HepG2 (cell line): ENCODE measurements around the gene BANP. TPM values are rescaled to one million over a fixed set of nuclear protein-coding genes. Genes with fewer than 3 reads are reported as not detected.

Experiments used
- ATAC-seq: fragments of 200-7000 bp; cut with Tn5 transposase; 3 replicates; pipeline ENCODE4 v1.9.1; 2020; ENCODE audit warnings: mild to moderate bottlenecking, moderate library complexity
- BruUV-seq: library from RNA; stranded (reverse); fragments of 400-500 nt; replicated peaks from 2 replicates; lab custom pipeline; 2021; lab: Mats Ljungman, UMichigan
- CTCF ChIA-PET: fragments of 300-600 bp; formaldehyde crosslinking; extraction: SDS; loops from one replicate; lab custom pipeline; 2021; ENCODE audit warnings: low total read pairs, inconsistent platforms, low intra/inter-chr PET ratio; lab: Yijun Ruan, JAX
- POLR2A ChIA-PET: fragments of 350-600 bp; sonication (Branson Sonifier 250); formaldehyde crosslinking; loops from one replicate; lab custom pipeline; 2020; ENCODE audit warnings: antibody characterized with exemption, inconsistent platforms; lab: Yijun Ruan, JAX
- DNase-seq: peaks from one replicate; pipeline ENCODE4 v3.0.0-alpha.2; 2015; ENCODE audit warnings: low spot score
- FAIRE-seq: peaks from 3 replicates; lab custom pipeline; 2011; peaks lifted over from hg19 to GRCh38; lab: Jason Lieb, UNC
- H2AFZ ChIP-seq: one replicate; pipeline ENCODE4 v1.6.1; 2011; ENCODE audit warnings: low read length, inconsistent platforms
- H3K27ac ChIP-seq: fragments of 300-600 bp; 3 replicates; pipeline ENCODE4 v1.8.0; 2011; ENCODE audit warnings: mixed run types, mild to moderate bottlenecking, mixed read lengths, low read length, inconsistent platforms; ENCODE audit not compliant: insufficient read depth; ENCODE audit errors: extremely low read length
- H3K27me3 ChIP-seq, 2 experiments: fragments of 200-600 bp in 1 of 2; 2 replicates in 1 of 2; 3 replicates in 1 of 2; pipeline versions ENCODE4 v1.6.0 to v1.8.0; 2011; ENCODE audit warnings: low read length in 2 of 2, mild to moderate bottlenecking in 2 of 2, moderate library complexity in 2 of 2, inconsistent platforms in 1 of 2; ENCODE audit not compliant: insufficient read depth in 2 of 2, control insufficient read depth in 1 of 2
- H3K36me3 ChIP-seq, 2 experiments: fragments of 200-600 bp in 1 of 2; replicated peaks in 1 of 2; 2 replicates in 1 of 2; 3 replicates in 1 of 2; pipeline versions ENCODE4 v1.5.1 to v1.8.0; 2011; ENCODE audit warnings: low read length in 2 of 2, inconsistent platforms in 1 of 2; ENCODE audit not compliant: insufficient read depth in 2 of 2, control insufficient read depth in 1 of 2
- H3K4me1 ChIP-seq: 2 replicates; pipeline ENCODE4 v1.5.1; 2012; ENCODE audit warnings: low read length, inconsistent platforms; ENCODE audit not compliant: insufficient read depth
- H3K4me2 ChIP-seq: 2 replicates; pipeline ENCODE4 v1.6.0; 2011; ENCODE audit warnings: low read depth, low read length, inconsistent platforms
- H3K4me3 ChIP-seq, 3 experiments: fragments of 200-600 bp in 1 of 3; sonication (generic), shearing (Covaris generic) in 1 of 3; replicated peaks in 1 of 3; 2 replicates each; pipeline ENCODE4 v1.5.1; 2011 to 2016; ENCODE audit warnings: low read length in 3 of 3, inconsistent platforms in 2 of 3, low read depth in 2 of 3, mild to moderate bottlenecking in 2 of 3, control low read depth in 1 of 3, mixed read lengths in 1 of 3; ENCODE audit not compliant: insufficient read depth in 1 of 3
- H3K79me2 ChIP-seq: one replicate; pipeline ENCODE4 v1.6.1; 2011; ENCODE audit warnings: low read length, inconsistent platforms; ENCODE audit not compliant: insufficient read depth
- H3K9ac ChIP-seq: 2 replicates; pipeline ENCODE4 v1.6.0; 2011; ENCODE audit warnings: mild to moderate bottlenecking, low read depth, low read length, inconsistent platforms; ENCODE audit not compliant: insufficient read depth
- H3K9me3 ChIP-seq: 2 replicates; pipeline ENCODE4 v1.5.1; 2012; ENCODE audit warnings: mild to moderate bottlenecking, low read length
- H4K20me1 ChIP-seq: 2 replicates; pipeline ENCODE4 v1.6.0; 2011; ENCODE audit warnings: inconsistent platforms, mild to moderate bottlenecking, low read length, moderate library complexity; ENCODE audit not compliant: insufficient read depth
- CTCF ChIP-seq: sonication (generic); formaldehyde crosslinking; IDR thresholded peaks from 2 replicates; pipeline ENCODE4 v1.5.0; 2020; ENCODE audit warnings: mild to moderate bottlenecking, missing genetic modification reagents, moderate library complexity
- MIER2 ChIP-seq: IDR thresholded peaks from 2 replicates; pipeline ENCODE4 v1.6.1; 2016; ENCODE audit warnings: missing biosample characterization, missing genetic modification reagents
- MIXL1 ChIP-seq: IDR thresholded peaks from 2 replicates; pipeline ENCODE4 v1.6.1; 2016
- REST ChIP-seq, 2 experiments: IDR thresholded peaks; 2 replicates each; pipeline ENCODE4 v1.6.1; 2011 to 2012; ENCODE audit warnings: low read length in 2 of 2, borderline replicate concordance in 1 of 2, low read depth in 1 of 2, mild to moderate bottlenecking in 1 of 2, moderate library complexity in 1 of 2
- SMARCE1 ChIP-seq: fragments of 450-650 bp; IDR thresholded peaks from 2 replicates; pipeline ENCODE4 v1.6.1; 2017; ENCODE audit warnings: borderline replicate concordance
- SMC3 ChIP-seq: IDR thresholded peaks from 2 replicates; pipeline ENCODE4 v1.6.1; 2011; ENCODE audit warnings: low read length, improper control_type of control experiment
- STAG1 ChIP-seq: sonication (generic); formaldehyde crosslinking; IDR thresholded peaks from 2 replicates; pipeline ENCODE4 v1.4.0; 2020; ENCODE audit warnings: missing genetic modification reagents
- TBX3 ChIP-seq: fragments of 450-650 bp; IDR thresholded peaks from 2 replicates; pipeline ENCODE4 v1.6.1; 2017; ENCODE audit warnings: antibody characterized with exemption, mild to moderate bottlenecking, inconsistent platforms, borderline replicate concordance
- ZBTB33 ChIP-seq: sonication (generic); formaldehyde crosslinking; IDR thresholded peaks from 2 replicates; pipeline ENCODE4 v1.4.0; 2020; ENCODE audit warnings: missing genetic modification reagents
- ZNF124 ChIP-seq: sonication (generic); formaldehyde crosslinking; IDR thresholded peaks from 2 replicates; pipeline ENCODE4 v1.4.0; 2020; ENCODE audit warnings: missing genetic modification reagents
- ZNF251 ChIP-seq: sonication (generic); formaldehyde crosslinking; IDR thresholded peaks from 2 replicates; pipeline ENCODE4 v1.9.0; 2021; ENCODE audit warnings: mild to moderate bottlenecking, missing genetic modification reagents
- WGBS: methylation state at CpG from one replicate; pipeline ENCODE4 v1.1.6; 2017; ENCODE audit warnings: low lambda C conversion rate; 5-methylcytosine and 5-hydroxymethylcytosine counted together
- in situ Hi-C: cut with HindIII; loops from 2 replicates; pipeline ENCODE4 v1.10.0; 2017; ENCODE audit warnings: low pct_unique_long_range_greater_than_20kb; ENCODE audit not compliant: extremely low pct_ligation_motif_present
- intact Hi-C: fragments of 100-400 bp; cut with micrococcal nuclease; formaldehyde crosslinking; loops from one replicate; pipeline ENCODE4 v1.10.0; 2022; ENCODE audit not compliant: unreplicated experiment
- polyA plus RNA-seq, 8 experiments: library from polyadenylated mRNA; depleted of rRNA in 3 of 8; stranded (reverse) in 7 of 8; unstranded in 1 of 8; fragments of >200 nt; fragmentation: Illumina TruSeq in 4 of 8; extraction: Trizol in 4 of 8; gene quantifications; 2 replicates each; pipeline versions ENCODE4 v1.2.1 to v1.2.3, GENCODE V29; 2011 to 2016; ENCODE audit warnings: low read depth in 4 of 8, missing spikeins in 1 of 8, mixed read lengths in 1 of 8; ENCODE audit not compliant: insufficient read depth in 1 of 8
- total RNA-seq, 5 experiments: library from RNA; depleted of rRNA; stranded (reverse); fragments of >200 nt; fragmentation: Illumina TruSeq; extraction: Trizol; gene quantifications; 2 replicates each; pipeline ENCODE4 v1.2.3, GENCODE V29; 2016; ENCODE audit warnings: low read depth in 1 of 5

BANP gene
- total and polyA plus RNA-seq, 2 of the 13 experiments (the other 11 are each of a cell fraction or from before 2014, with no cell fraction given), result 20.2 to 23.8 TPM

GRCh38 chr16:88004391-88004790 lies 53.2 kb downstream of the BANP start:
- BruUV-seq, result no TSS peak
- Histone ChIP-seq H3K4me1 (no peaks in the 10 kb centered on the region), H3K79me2 (no peaks in the 10 kb centered on the region), H3K4me3 (no peak overlapping the region), H3K27ac (no peak overlapping the region), H3K4me2 (no peak overlapping the region), H3K9ac (no peak overlapping the region), H3K27me3 (no peaks in the 10 kb centered on the region), H3K9me3 (no peaks in the 10 kb centered on the region), H3K36me3 (peaks cover 12 to 50% of the 10 kb centered on the region in 2 experiments), H2AFZ (no peak overlapping the region), H4K20me1 (no peaks in the 10 kb centered on the region; the same call in 1 of the 2 replicates)
- ChIA-PET CTCF (no interaction called here), POLR2A (no interaction called here)
- ATAC-seq (no peak; the same call in 2 of the 3 replicates), DNase-seq (no peak), FAIRE-seq (no peak)
- in situ Hi-C loops (no loop called here), intact Hi-C loops (no loop called here)
- WGBS, result 98% methylated on average over 10 of the region's 16 CpGs
- no peak for TF ChIP-seq ZNF251 (CRISPR knock-in tag)
- TF ChIP-seq SMARCE1, result no peak

- H3K36me3 ChIP-seq, result peaks cover 12 to 50% of the 10 kb centered on the region in 2 experiments
- H3K4me3 ChIP-seq, result no peak overlapping the region
- H3K79me2 ChIP-seq, result no peaks in the 10 kb centered on the region
- DNase-seq (no peak), FAIRE-seq (no peak), ATAC-seq (peak; percentile 49; the same call in 2 of the 3 replicates)
- CTCF ChIA-PET, result no interaction called here
- intact Hi-C loops, result no loop called here
- H3K4me1 ChIP-seq, result no peaks in the 10 kb centered on the region
- no peak overlapping the region for H3K27ac ChIP-seq
- TF ChIP-seq ZBTB33 (CRISPR knock-in tag) (peak; percentile 100), SMC3 (peak; percentile 22; the same call in 1 of the 2 replicates), MIER2 (0 out of 2 replicates have a peak, but pooled peaks have one; percentile 46), REST (IDR thresholded peaks at IDR 0.05; ENCODE audit: borderline replicate concordance in 1 of 2, low read depth in 1 of 2, low read length in 2 of 2) (peak; percentile 18 to 79), CTCF (CRISPR knock-in tag) (peak; percentile 42), TBX3 (no peak), MIXL1 (CRISPR knock-in tag) (no peak), ZNF124 (CRISPR knock-in tag) (no peak), STAG1 (CRISPR knock-in tag) (peak; percentile 32)
- H3K9me3 ChIP-seq, result no peaks in the 10 kb centered on the region
- no peak overlapping the region for H3K4me2 ChIP-seq
- no TSS peak for BruUV-seq
- no peaks in the 10 kb centered on the region for H3K27me3 ChIP-seq
- POLR2A ChIA-PET, result no interaction called here
- no peak overlapping the region for H3K9ac ChIP-seq
- in situ Hi-C loops, result no loop called here
- H2AFZ ChIP-seq, result no peak overlapping the region
- no peaks in the 10 kb centered on the region; the same call in 1 of the 2 replicates for H4K20me1 ChIP-seq
- 95% methylated on average over 9 of the region's 9 CpGs for WGBS
Observed at GRCh38 chr16:88005181-88005581, 53.9 kb downstream of the BANP start.
